IMR-90 (cell line): ENCODE results near the gene AKT1S1.

ENCODE experiments used
- BHLHE40 ChIP-seq: fragments of 150-350 bp; IDR thresholded peaks from 2 replicates; pipeline ENCODE4 v1.6.1; 2016; ENCODE audit warnings: mild to moderate bottlenecking, low read depth, low read length
- CTCF ChIP-seq: conservative IDR thresholded peaks from 2 replicates; pipeline ENCODE4 v1.5.1; 2012; ENCODE audit warnings: mild to moderate bottlenecking, low read depth, low read length, improper control_type of control experiment
- POLR2A ChIP-seq: IDR thresholded peaks from 2 replicates; pipeline ENCODE4 v1.6.1; 2012; ENCODE audit warnings: mild to moderate bottlenecking, low read depth, low read length
- RAD21 ChIP-seq: IDR thresholded peaks from 2 replicates; pipeline ENCODE4 v1.6.1; 2012; ENCODE audit warnings: low read length, improper control_type of control experiment
- TF ChIP-seq, protein P1 (sequence below): fragments of 150-350 bp; IDR thresholded peaks from 2 replicates; pipeline ENCODE4 v1.6.1; 2017; ENCODE audit warnings: mild to moderate bottlenecking, antibody characterized with exemption, low read length, low read depth

DNA sequence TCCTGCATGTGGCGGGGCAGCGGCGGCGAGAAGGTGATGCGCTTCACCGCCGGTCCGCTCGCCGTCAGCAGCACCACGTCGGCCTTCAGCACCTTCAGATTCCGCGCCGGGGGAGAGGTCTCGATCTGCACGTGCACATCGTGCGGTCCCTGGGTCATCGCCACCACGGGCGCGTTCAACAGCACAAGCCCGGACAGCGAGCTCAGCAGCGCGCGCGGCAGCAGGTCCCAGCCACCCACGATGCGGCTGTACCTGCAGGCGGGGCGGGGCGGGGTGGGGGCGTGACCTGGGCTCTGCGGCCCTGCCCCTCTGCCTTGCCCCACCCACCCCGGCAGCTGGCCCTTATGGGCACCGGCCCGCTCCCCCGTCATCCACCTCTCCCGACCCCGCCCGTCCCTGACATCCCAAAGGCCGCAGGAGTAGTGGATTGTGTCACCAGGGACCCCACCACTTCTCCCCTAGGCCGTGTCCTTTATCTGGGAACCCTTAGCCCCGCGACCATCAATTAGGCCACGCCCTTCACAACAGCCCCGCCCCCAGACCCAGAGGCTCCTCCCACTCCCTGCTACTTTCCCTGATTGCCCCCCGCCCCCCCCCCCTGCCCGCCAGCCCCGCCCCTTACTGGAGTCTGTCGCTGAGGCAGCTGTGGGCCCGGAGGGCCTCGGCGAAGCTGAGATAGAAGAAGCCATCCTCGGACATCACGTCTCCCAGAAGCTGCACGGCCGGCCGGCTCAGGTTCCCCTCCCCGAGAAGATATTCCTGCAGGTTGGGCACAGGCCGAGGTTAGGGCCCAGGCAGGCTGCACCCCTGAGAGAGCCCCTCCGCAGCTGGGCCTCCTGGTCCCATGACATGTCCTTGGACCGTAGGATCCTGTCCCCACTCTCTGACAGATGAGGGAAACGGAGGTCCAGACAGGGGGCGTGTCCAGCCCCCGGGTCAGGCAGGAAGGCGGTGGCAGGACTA is 13.5 kb upstream of the AKT1S1 start:
- no peak for TF ChIP-seq CTCF
- TF ChIP-seq RAD21, result no peak
- TF ChIP-seq, protein P1, sequence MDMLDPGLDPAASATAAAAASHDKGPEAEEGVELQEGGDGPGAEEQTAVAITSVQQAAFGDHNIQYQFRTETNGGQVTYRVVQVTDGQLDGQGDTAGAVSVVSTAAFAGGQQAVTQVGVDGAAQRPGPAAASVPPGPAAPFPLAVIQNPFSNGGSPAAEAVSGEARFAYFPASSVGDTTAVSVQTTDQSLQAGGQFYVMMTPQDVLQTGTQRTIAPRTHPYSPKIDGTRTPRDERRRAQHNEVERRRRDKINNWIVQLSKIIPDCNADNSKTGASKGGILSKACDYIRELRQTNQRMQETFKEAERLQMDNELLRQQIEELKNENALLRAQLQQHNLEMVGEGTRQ, result no peak
- TF ChIP-seq BHLHE40, result no peak
- no peak for TF ChIP-seq POLR2A
